HG02759 (cell line): ENCODE measurements around the gene SCAP.

Source experiments
- ATAC-seq: cut with Tn5 transposase; IDR thresholded peaks from one replicate; pipeline ENCODE4 v1.9.1; 2021; ENCODE audit warnings: mild to moderate bottlenecking, moderate library complexity; ENCODE audit not compliant: unreplicated experiment

The SCAP gene

GRCh38 chr3:47433796-47434195 lies 41.9 kb downstream of the SCAP start:
- ATAC-seq: no peak

GRCh38 chr3:47432673-47433072 lies 43.1 kb downstream of the SCAP start:
- no peak for ATAC-seq

- ATAC-seq: no peak
Observed at GRCh38 chr3:47431225-47431624, 44.5 kb downstream of the SCAP start.

GRCh38 chr3:47430606-47431005 lies 45.1 kb downstream of the SCAP start:
- ATAC-seq: no peak

- no peak for ATAC-seq
Observed at GRCh38 chr3:47429476-47430270, 46.1 kb downstream of the SCAP start.

- ATAC-seq: no peak
Observed at GRCh38 chr3:47428662-47429061, 47.1 kb downstream of the SCAP start.

GRCh38 chr3:47427866-47428265 lies 47.9 kb downstream of the SCAP start:
- no peak for ATAC-seq

GRCh38 chr3:47425959-47426358 lies 49.8 kb downstream of the SCAP start:
- no peak for ATAC-seq

GRCh38 chr3:47425383-47425778 lies 50.4 kb downstream of the SCAP start:
- ATAC-seq: no peak

- no peak for ATAC-seq
Observed at GRCh38 chr3:47424434-47425382, 51.0 kb downstream of the SCAP start.

- ATAC-seq: no peak
Observed at GRCh38 chr3:47423548-47424145, 52.1 kb downstream of the SCAP start.

GRCh38 chr3:47422743-47423142 lies 53.0 kb downstream of the SCAP start:
- ATAC-seq: no peak

- no peak for ATAC-seq
Observed at GRCh38 chr3:47421741-47422649, 53.7 kb downstream of the SCAP start.

GRCh38 chr3:47420511-47421484 lies 54.9 kb downstream of the SCAP start:
- peak; percentile 85 for ATAC-seq

GRCh38 chr3:47420044-47420430 lies 55.7 kb downstream of the SCAP start:
- no peak for ATAC-seq

GRCh38 chr3:47419083-47420043 lies 56.4 kb downstream of the SCAP start:
- no peak for ATAC-seq

GRCh38 chr3:47418167-47419082 lies 57.3 kb downstream of the SCAP start:
- ATAC-seq: no peak
